HS-5 (cell line): ENCODE measurements around the gene UACA.
"Not testable (repeated sequence)": the region's sequence is repeated elsewhere in the genome, so short reads cannot be mapped to it uniquely, and the experiment has no call there.

Experiments used
- DNase-seq: peaks from one replicate; pipeline ENCODE4 v3.0.0-alpha.2; 2012; ENCODE audit warnings: low read depth

Gene UACA

GRCh38 chr15:70757627-70758026 is 5.7 kb downstream of the UACA start:
- no peak for DNase-seq

- DNase-seq, result no peak
Measured at GRCh38 chr15:70754862-70755261, 8.5 kb downstream of the UACA start.

GRCh38 chr15:70753101-70753829 is 10.1 kb downstream of the UACA start:
- no peak for DNase-seq

GRCh38 chr15:70752193-70752635 is 11.1 kb downstream of the UACA start:
- no peak for DNase-seq

GRCh38 chr15:70750203-70750869 is 13.0 kb downstream of the UACA start:
- DNase-seq, result no peak

- no peak for DNase-seq
Measured at GRCh38 chr15:70748281-70748747, 15.0 kb downstream of the UACA start.

- DNase-seq, result not testable (repeated sequence)
Measured at GRCh38 chr15:70746598-70746997, 16.8 kb downstream of the UACA start.

- no peak for DNase-seq
Measured at GRCh38 chr15:70742928-70743327, 20.4 kb downstream of the UACA start.

GRCh38 chr15:70741677-70742293 is 21.6 kb downstream of the UACA start:
- DNase-seq, result no peak

GRCh38 chr15:70741107-70741531 is 22.2 kb downstream of the UACA start:
- no peak for DNase-seq

GRCh38 chr15:70735040-70735439 is 28.3 kb downstream of the UACA start:
- DNase-seq, result not testable (repeated sequence)

- no peak for DNase-seq
Measured at GRCh38 chr15:70729164-70729563, 34.2 kb downstream of the UACA start.

- DNase-seq, result no peak
Measured at GRCh38 chr15:70726753-70727152, 36.6 kb downstream of the UACA start.

- no peak for DNase-seq
Measured at GRCh38 chr15:70723927-70724326, 39.4 kb downstream of the UACA start.

GRCh38 chr15:70723122-70723422 is 40.3 kb downstream of the UACA start:
- no peak for DNase-seq

- no peak for DNase-seq
Measured at GRCh38 chr15:70722266-70723121, 40.9 kb downstream of the UACA start.

GRCh38 chr15:70720228-70721016 is 42.9 kb downstream of the UACA start:
- DNase-seq, result no peak

- DNase-seq, result no peak
Measured at GRCh38 chr15:70717237-70717793, 46.0 kb downstream of the UACA start.

GRCh38 chr15:70715840-70716485 is 47.4 kb downstream of the UACA start:
- DNase-seq, result no peak

- DNase-seq, result no peak
Measured at GRCh38 chr15:70714565-70714964, 48.8 kb downstream of the UACA start.

- no peak for DNase-seq
Measured at GRCh38 chr15:70714015-70714414, 49.3 kb downstream of the UACA start.
